Dedifferentiated amniotic fluid mesenchymal stem cell (primary cell): ENCODE data around the gene RARRES2.
A peak's percentile ranks its signal among the peaks of the same experiment; 100 is the strongest.

Experiments used
- DNase-seq: peaks from one replicate; pipeline ENCODE4 v3.0.0-alpha.2; 2016; ENCODE audit errors: extremely low spot score

RARRES2 gene

GRCh38 chr7:150337659-150338081 is 3.8 kb downstream of the RARRES2 start:
- DNase-seq = no peak

DNA sequence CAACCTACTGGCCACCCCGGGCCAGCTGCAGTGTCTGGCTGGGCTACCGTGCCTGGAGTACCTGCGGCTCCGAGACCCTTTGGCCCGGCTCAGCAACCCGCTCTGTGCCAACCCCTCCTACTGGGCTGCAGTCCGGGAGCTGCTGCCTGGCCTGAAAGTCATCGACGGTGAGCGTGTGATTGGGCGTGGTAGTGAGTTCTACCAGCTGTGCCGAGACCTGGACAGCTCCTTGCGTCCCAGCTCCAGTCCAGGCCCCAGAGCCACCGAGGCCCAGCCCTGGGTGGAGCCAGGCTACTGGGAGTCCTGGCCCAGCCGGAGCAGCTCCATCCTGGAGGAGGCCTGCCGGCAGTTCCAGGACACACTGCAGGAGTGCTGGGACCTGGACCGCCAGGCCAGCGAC is 4.2 kb downstream of the RARRES2 start:
- DNase-seq = no peak

GRCh38 chr7:150336746-150337145 is 4.7 kb downstream of the RARRES2 start:
- no peak for DNase-seq

DNA sequence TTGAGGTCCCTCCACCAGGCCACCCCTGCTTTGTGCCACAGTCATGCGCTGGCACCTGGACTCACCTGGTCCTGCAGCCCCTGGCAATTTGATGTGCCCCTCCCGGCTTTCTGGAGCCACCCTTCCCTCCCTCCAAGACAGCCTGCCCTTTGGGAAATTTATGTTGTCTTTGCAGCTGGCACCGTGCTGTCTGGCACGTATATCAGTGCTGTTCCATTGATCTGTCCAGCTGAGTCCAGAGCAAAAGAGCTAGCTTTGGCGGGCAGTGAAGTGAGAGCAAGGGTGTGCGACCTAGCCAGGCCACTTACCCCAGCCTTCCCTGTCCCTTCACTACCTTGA is 5.7 kb downstream of the RARRES2 start:
- no peak for DNase-seq

- peak; percentile 52 for DNase-seq
Measured at GRCh38 chr7:150335108-150335773, 6.2 kb downstream of the RARRES2 start.

DNA sequence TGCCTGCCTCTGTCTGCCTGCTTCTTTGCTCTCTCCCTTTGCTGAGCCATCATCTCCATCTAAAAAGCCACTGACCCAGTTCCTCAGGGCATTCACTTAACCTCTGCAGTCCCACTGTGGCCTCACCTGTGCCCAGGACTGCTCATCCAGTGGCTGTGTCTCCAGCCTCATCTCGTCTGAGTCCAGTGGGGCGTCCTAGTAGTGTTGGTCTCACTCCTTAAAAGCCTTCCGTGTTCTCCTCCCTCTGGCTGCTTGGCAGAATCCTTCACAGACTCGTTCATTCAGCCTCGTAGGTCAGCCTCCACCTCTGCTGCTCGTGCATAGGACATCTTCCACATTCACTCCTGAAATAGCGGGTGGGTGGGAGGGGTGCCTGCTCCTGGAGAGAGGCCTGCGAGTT is 7.3 kb downstream of the RARRES2 start:
- DNase-seq = no peak

- no peak for DNase-seq
Measured at GRCh38 chr7:150333659-150334058, 7.8 kb downstream of the RARRES2 start.

- no peak for DNase-seq
Measured at GRCh38 chr7:150332852-150333635, 8.4 kb downstream of the RARRES2 start.

DNA sequence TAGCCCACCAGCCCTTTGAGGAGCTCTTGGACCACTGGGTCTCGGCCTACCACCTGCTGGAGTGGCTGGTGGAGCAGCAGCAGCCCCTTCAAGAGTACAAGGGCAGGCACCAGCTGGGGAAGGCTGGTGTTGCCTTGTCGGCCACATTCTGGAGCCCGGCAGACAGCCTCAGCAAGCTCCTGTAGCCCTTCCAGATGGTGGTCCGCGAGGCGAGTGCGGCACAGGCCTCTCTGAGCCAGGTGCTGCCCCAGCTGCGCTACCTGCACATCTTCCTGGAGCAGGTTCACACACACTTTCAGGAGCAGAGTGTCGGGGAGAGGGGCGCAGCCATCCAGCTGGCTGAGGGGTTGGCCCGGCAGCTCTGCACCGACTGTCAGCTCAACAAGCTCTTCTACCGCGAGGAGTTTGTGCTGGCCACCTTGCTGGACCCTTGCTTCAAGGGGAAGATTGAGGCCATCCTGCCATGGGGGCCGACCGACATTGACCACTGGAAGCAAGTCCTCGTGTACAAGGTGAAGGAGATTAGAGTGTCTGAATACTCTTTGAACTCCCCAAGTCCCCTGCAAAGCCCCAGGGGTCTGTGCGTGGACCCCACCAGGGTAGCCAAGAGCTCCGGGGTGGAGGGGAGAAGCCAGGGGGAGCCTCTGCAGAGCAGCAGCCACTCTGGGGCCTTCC is 11.1 kb downstream of the RARRES2 start:
- DNase-seq = no peak

DNA sequence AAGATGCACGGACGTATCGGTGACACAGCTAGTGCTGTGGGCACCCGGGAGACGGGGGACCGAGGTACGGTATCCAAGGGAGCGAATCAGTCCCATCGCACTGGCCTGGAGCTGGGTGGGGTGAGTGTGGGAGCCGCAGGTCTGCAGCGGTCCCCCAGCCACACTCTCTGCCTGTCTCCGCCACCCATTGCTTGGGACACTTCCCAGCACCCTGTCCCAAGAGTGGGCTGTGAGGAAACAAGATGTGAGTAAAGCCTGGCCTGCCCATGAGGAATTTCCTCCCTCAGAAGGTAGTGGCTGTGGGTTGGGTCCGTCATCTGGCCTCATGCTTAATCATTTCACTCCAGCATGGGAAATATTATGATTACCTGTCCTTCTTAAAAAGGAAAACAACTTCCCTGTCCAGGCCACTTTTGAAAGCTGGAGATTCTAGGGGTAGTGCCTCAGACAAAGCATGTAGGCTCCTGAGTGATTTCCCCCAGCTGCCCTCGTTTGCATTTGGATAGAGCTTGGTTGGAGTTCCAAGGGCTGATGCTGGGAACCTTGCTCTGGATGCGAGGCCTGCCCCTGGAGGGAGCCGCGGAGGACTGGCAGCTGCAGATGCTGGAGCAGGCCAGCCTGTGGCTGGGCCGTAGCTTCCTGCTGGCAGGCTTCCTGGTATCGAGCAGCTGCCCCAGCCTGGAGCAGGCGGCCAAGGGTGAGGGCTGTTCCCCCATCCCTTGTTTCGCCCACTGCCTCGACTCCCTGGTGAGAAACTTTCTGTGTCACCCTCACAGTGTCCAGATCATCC is 11.9 kb downstream of the RARRES2 start:
- no peak for DNase-seq

DNA sequence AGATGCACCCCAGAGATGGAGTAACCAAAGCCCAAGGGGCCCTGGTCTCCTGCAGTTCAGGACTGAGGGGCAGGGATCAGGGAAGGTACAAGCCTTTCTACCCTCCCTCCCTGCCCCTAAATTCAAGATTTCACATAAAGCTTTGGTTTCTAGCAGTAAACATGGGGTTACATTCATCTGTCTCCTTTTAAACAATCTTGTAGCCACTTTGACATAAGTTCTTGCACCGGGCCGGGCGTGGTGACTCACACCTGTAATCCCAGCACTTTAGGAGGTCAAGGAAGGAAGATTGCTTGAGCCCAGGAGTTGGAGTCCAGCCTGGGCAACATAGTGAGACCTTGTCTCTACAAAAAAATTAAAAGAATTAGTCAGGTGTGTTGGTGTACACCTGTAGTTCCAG is 14.1 kb downstream of the RARRES2 start:
- no peak for DNase-seq

DNA sequence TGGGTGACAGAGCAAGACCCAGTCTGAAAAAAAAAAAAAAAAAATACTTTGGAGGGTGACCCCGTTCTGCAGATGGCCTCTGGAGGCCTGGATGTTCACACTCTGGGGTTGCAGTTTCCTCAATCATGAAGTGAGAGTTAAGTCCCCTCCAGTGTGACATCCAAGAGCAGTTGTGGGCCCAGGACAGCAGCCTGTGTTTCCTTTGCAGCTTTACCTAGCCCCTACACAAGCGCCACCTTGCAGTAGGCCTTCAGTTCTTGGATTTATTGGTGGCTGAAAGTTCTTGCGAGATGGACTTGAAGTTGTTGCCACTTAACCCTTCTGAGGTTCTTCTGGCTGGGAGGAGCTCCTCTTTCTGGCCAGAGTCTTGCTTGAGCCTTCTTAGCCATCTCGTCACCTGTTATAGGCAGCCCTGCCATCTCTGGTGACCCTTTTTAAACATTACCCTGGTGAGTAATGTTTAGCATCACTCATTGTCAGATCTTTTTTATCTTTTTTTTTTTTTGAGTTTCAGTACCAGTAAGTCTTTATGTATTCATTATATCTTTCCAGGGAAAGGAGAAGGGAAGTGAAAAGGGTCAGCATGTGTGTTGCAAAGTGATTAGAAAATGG is 14.7 kb downstream of the RARRES2 start:
- no peak for DNase-seq

DNA sequence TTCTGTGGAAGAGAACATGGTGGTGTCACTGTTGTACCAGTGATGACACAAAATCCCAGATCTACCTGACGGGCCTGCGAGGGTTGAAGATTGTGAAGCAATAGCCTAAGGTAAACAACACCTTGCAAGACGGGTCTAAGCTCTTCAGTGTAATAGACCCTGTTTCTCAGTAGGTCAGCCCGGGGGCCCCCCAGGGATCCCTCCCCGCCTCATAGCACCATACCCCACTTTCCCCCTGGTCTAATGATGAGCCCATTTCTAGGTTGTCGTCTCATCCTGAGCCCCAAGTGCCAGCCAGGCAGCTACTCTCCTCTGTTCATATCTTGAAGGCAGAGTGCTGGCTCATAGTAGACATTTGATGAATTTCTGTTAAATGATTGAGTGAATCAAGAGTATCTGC is 15.5 kb downstream of the RARRES2 start:
- DNase-seq = no peak

GRCh38 chr7:150325110-150325611 is 16.3 kb downstream of the RARRES2 start:
- DNase-seq = no peak

DNA sequence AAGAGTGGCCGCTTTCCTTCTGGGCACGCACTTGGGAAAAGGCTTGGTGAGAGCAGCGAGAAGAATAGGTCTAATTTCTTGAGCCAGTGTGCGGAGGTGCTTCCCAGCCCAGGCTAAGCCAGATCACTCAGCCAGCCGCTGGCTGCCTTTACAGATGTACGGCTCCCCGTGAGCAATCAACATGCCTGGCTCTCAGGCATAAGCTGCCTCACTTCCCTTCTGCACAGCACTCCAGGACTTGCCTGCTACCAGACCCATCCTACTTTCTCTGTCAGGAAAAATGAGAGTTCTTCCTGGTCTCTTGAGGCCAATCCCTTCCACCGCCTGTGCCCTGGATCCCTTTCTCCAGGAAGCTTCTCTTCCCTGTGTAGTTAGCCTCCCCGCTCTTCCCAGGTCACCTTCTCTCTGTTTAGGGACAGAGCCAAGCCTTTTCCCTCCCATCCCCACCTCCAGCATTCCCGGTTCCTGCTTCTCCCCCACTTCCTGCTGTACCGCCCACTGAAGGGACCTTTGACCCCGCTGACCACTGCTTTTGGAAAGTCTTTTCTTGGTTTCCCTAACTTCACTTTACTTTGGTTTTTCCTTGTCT is 17.0 kb downstream of the RARRES2 start:
- no peak for DNase-seq

GRCh38 chr7:150323682-150324372 is 17.6 kb downstream of the RARRES2 start:
- DNase-seq = no peak

DNA sequence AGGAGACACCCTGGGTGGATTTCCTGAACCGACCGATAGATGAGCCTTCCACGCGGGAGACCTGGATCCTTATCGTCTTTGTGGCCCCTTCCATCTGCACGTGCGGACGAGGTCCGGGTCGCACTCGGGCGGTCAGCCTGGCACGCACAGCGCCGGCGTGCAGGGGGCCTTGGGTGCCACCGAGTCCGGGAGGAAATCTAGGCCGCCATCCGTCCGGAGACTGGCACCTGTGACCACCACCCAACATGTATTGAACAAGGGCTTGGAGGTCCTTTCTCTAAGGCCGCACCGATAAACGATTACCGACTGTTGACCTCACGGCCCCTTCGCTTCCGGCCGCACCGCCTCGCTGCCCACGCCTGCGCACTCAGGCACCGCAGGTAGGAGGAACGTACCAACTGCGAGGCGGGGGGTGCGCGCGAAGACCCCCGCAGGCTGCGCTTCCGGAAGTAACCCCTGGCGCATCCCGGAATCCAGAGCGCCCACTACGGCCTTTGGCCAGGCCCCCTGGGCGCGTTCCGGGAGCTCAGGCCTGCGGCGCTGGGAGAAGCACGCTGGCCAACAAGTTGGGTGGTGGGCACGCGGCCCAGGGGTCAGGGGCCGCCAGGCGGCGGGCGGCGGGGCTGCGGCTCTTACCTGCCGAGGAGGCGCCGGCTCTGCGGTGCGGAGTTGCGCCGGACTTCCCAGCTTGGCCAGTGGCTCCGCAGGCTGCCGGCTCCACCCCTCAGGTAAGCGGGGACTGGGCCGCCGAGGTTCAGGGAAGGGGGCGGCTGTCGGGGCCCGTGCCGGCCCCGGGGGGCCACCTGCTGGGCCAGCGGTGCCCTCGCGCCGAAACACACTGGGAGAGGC is 18.4 kb downstream of the RARRES2 start, which contains the start of the genes ACTR3C and LRRC61:
Gene ACTR3C, minus strand, starts transcription at position 713 of the 849 bp plus-strand sequence. CDS start 28,249 bp downstream, outside the sequence.
Gene LRRC61, plus strand, starts transcription at position 523 of the 849 bp plus-strand sequence. CDS start 13,507 bp downstream, outside the sequence.
- DNase-seq = no peak

DNA sequence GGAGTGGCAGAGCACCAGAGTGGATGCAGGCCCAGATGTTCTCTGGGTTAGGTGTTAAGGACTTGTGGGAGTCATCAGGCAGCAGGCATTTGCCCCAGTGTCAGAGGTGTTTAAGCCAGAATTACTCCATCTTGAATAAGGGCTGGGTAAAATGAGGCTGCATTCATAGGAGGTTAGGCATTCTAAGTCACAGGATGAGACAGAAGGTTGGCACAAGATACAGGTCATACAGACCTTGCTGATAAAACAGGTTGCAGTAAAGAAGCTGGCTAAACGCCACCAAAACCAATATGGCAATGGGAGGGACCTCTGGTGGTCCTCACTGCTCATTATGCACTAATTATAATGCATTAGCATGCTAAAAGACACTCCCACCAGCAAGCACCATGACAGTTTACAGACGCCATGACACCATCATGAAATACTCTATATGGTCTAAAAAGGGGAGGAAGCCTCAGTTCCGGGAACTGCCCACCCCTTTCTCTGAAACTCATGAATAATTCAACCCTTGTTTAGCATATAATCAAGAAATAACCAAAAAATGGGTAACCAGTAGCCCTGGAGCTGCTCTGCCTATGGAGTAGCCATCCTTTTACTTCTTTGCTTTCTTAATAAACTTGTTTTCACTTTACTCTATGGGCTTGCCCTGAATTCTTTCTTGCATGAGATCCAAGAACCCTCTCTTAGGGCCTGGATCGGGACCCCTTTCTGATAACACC is 19.2 kb downstream of the RARRES2 start:
- DNase-seq = no peak

DNA sequence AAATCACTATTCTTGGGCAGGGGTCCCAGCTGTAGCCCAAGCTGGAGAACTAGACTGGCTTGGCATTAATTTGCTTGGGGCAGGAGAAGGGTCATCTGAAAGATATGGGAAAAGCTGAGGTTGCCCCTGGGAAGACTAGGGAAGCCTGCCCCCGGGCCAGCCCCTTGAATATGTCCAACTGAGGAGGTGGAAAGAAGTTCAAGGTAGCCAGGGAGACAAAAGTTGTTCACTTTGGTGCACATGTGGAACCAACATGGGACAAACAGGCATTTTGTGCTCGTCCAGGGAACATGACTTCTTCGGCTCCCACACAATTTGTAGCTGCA is 19.7 kb downstream of the RARRES2 start:
- DNase-seq = no peak
